T-helper 9 cell (primary cell): Measurements from ENCODE around the gene SLC49A3.
"Not testable (repeated sequence)": the region's sequence is repeated elsewhere in the genome, so short reads cannot be mapped to it uniquely, and the experiment has no call there.

Source experiments
- DNase-seq: peaks from one replicate; pipeline ENCODE4 v3.0.0-alpha.2; 2020

SLC49A3 gene

GRCh38 chr4:650951-651883 is 37.7 kb downstream of the SLC49A3 start:
- DNase-seq = no peak

GRCh38 chr4:650461-650860 is 38.5 kb downstream of the SLC49A3 start:
- no peak for DNase-seq

GRCh38 chr4:649751-650310 is 39.1 kb downstream of the SLC49A3 start:
- DNase-seq = no peak

DNA sequence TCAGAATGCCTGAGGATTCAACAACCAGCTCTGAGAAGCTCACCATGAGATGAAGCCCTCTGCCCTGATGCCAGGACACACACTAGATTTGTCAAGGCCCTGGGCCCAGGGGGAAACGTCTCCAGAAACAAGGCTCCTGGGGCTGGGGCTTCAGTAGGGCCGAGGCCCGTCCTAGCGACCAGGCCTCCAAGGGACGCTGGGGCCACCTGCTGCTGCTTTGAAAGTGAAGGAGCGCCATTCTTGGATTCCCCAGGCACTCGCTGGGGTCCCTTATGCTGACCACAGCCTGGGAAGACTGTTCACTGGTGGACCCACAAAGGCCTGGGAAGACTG is 39.7 kb downstream of the SLC49A3 start:
- DNase-seq = no peak

GRCh38 chr4:648579-649292 is 40.2 kb downstream of the SLC49A3 start:
- DNase-seq = no peak

DNA sequence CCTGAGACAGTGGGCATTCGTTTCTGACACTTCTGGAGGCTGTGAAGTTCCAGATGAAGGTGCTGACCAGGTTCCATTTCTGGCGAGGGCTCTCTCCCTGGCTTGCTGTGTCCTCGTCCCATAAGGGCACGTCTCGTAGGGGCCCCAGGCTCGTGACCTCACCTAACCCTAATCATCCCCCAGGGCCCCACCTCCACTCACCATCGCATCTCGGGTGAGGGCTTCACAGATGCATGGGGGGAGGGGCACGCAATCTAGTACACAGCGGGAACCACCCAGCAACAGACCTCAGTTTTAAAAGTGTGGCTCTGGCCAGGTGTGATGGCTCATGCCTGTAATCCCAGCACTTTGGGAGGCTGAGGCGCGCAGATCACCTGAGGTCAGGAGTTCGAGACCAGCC is 41.5 kb downstream of the SLC49A3 start:
- no peak for DNase-seq

GRCh38 chr4:646460-646859 is 42.5 kb downstream of the SLC49A3 start:
- DNase-seq = no peak

DNA sequence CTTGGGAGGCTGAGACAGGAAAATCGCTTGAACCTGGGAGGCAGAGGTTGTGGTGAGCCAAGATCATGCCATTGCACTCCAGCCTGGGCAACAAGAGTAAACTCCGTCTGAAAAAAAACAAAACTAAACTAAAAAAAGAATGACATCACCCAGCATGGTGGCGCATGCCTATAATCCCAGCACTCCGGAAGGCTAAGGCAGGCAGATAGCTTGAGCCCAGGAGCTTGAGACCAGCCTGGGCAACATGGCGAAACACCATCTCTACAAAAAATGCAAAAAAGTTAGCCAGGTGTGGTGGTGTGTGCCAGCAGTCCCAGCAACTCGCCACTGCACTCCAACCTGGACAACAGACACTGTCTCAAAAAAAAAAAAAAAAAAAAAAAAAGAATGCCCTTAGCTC is 46.6 kb downstream of the SLC49A3 start:
- DNase-seq = not testable (repeated sequence)

GRCh38 chr4:637536-638280 is 51.2 kb downstream of the SLC49A3 start:
- no peak for DNase-seq

- no peak for DNase-seq
Measured at GRCh38 chr4:636628-637159, 52.3 kb downstream of the SLC49A3 start.

GRCh38 chr4:635851-636627 is 52.9 kb downstream of the SLC49A3 start:
- no peak for DNase-seq

- DNase-seq = not testable (repeated sequence)
Measured at GRCh38 chr4:635066-635835, 53.7 kb downstream of the SLC49A3 start.

DNA sequence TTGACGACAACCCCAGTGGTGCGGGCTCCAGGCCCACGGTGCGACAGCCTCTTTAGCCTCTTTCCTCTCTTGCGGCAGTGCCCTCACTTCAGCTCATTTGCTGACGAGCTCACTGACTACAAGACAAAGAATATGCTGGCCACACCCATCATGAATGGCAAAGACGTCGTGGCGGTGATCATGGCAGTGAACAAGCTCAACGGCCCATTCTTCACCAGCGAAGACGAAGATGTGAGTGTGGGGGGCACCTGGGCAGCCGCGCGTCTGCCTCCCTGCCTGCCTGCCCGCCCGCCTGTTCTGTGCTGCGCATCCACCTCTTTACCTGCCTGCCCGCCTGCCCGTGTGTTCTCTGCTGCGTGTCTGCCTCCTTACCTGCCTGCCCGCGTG is 54.4 kb downstream of the SLC49A3 start:
- no peak for DNase-seq

DNA sequence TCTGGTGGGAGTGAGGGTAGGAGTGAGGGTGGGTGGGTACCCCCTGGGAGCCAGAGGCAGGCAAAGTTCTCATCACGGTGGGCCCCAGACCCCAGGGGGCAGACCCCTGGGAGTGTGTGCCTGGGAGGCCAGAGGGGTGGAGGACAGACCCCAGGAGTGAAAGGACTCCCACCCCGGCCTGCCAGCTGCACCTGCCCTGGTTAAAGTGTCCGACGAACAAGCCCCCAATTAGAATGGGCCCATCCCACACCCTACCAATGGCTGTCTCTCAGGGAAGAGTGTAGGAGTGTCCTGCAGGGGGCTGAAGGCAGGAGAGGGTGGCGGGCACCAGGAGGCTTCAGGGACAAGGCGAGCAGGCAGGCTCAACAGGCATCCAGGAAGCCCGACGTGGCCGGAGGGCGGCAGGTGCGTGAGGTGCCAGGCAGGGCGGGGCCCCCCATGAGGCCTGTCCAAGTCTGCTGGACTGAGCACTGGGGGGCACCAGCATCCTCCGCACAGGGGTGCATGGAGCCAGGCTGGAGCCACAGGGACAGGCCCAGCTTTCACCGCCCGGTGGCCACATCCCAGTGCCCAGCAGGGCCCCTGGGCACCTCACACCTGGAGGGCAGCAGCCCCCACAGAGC is 54.9 kb downstream of the SLC49A3 start:
- no peak for DNase-seq

GRCh38 chr4:633406-633805 is 55.5 kb downstream of the SLC49A3 start:
- no peak for DNase-seq

DNA sequence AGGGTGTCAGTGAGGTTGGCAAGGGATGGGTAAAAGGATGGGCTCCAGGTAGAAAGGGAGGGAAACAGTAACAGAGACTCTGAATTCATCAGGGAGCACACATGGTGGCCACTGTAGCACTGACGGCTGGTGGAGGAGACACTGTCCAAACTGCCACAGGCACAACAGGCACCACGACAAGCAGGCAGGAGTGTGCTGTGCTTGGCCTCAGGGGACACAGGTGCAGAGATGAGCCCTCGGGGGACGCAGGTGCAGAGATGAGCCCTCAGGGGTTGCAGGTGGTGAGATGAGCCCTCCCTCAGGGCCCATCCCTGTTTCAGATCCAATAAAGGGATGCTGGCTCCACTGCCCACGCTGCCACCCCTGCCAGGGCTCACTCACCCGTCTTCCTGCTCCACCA is 56.0 kb downstream of the SLC49A3 start:
- DNase-seq = no peak

GRCh38 chr4:632196-632790 is 56.7 kb downstream of the SLC49A3 start:
- DNase-seq = no peak
